Activated T-cell treated with anti-CD3 and anti-CD28 coated beads for 48 hours (primary cell): Measurements from ENCODE around the gene PTGES3.
"Not testable (repeated sequence)": the region's sequence is repeated elsewhere in the genome, so short reads cannot be mapped to it uniquely, and the experiment has no call there.

Experiments
- DNase-seq: peaks from one replicate; pipeline ENCODE4 v3.0.0-alpha.2; 2020; ENCODE audit warnings: low read depth

Gene PTGES3

GRCh38 chr12:56688129-56688845 is at the start of gene PTGES3:
PTGES3 (minus strand) TSS chr12:56688284; CDS start chr12:56687999, 285 bp downstream.
- DNase-seq: peak; percentile 99

- DNase-seq: no peak
These were observed 40.2 kb upstream of the PTGES3 start for GRCh38 chr12:56728139-56728861.

- not testable (repeated sequence) for DNase-seq
These were observed 38.2 kb upstream of the PTGES3 start for GRCh38 chr12:56726196-56726675.

GRCh38 chr12:56725723-56726102 is 37.6 kb upstream of the PTGES3 start:
- DNase-seq: no peak

GRCh38 chr12:56724972-56725722 is 37.1 kb upstream of the PTGES3 start, which contains the start of gene NACA:
NACA (minus strand) TSS chr12:56725299; CDS start chr12:56724521, 778 bp downstream.
- DNase-seq: peak; percentile 97

- DNase-seq: no peak
These were observed 36.6 kb upstream of the PTGES3 start for GRCh38 chr12:56724701-56724971.

- no peak for DNase-seq
These were observed 36.0 kb upstream of the PTGES3 start for GRCh38 chr12:56723889-56724700.

- no peak for DNase-seq
These were observed 35.3 kb upstream of the PTGES3 start for GRCh38 chr12:56723352-56723751.

GRCh38 chr12:56722832-56723231 is 34.7 kb upstream of the PTGES3 start:
- DNase-seq: no peak

- DNase-seq: no peak
These were observed 33.6 kb upstream of the PTGES3 start for GRCh38 chr12:56721721-56722120.

GRCh38 chr12:56721216-56721615 is 33.1 kb upstream of the PTGES3 start:
- no peak for DNase-seq

- DNase-seq: no peak
These were observed 32.7 kb upstream of the PTGES3 start for GRCh38 chr12:56720731-56721151.

GRCh38 chr12:56719056-56719455 is 31.0 kb upstream of the PTGES3 start:
- DNase-seq: no peak

- DNase-seq: no peak
These were observed 30.6 kb upstream of the PTGES3 start for GRCh38 chr12:56718636-56719035.

- no peak for DNase-seq
These were observed 30.1 kb upstream of the PTGES3 start for GRCh38 chr12:56718149-56718548.

- DNase-seq: no peak
These were observed 29.1 kb upstream of the PTGES3 start for GRCh38 chr12:56716933-56717880.

- DNase-seq: no peak
These were observed 28.4 kb upstream of the PTGES3 start for GRCh38 chr12:56716458-56716857.

GRCh38 chr12:56715798-56716197 is 27.7 kb upstream of the PTGES3 start:
- DNase-seq: no peak

- no peak for DNase-seq
These were observed 26.4 kb upstream of the PTGES3 start for GRCh38 chr12:56714431-56714929.

GRCh38 chr12:56713345-56713744 is 25.3 kb upstream of the PTGES3 start:
- no peak for DNase-seq
